AG04450 (cell line): ENCODE measurements around the gene MAD1L1. TPM values are rescaled to one million over a fixed set of nuclear protein-coding genes. Genes with fewer than 3 reads are reported as not detected.

ENCODE experiments used
- CTCF ChIA-PET: fragments of 300-600, 350-600 bp; formaldehyde crosslinking; extraction: SDS; loops from one replicate; lab custom pipeline; 2022; ENCODE audit warnings: antibody characterized with exemption, inconsistent platforms; lab: Charles Lee
- POLR2A ChIA-PET: fragments of 350-600 bp; formaldehyde crosslinking; extraction: SDS; loops from one replicate; lab custom pipeline; 2021; ENCODE audit warnings: antibody characterized with exemption, inconsistent platforms; lab: Yijun Ruan, JAX
- DNase-seq: peaks from one replicate; pipeline ENCODE4 v3.0.0-alpha.2; 2011; ENCODE audit warnings: low read depth, low spot score
- H3K27ac ChIP-seq: one replicate; pipeline ENCODE4 v1.5.1; 2012; ENCODE audit warnings: low read depth, low read length, control low read depth
- H3K27me3 ChIP-seq: one replicate; pipeline ENCODE4 v1.6.0; 2012; ENCODE audit warnings: low read length; ENCODE audit not compliant: control insufficient read depth, insufficient read depth
- H3K4me3 ChIP-seq: 2 replicates; pipeline ENCODE4 v1.5.1; 2011; ENCODE audit warnings: mild to moderate bottlenecking, low read depth, low read length, control low read depth
- H3K9me3 ChIP-seq: 2 replicates; pipeline ENCODE4 v1.5.1; 2012; ENCODE audit warnings: low read length; ENCODE audit not compliant: control insufficient read depth, insufficient read depth
- polyA plus RNA-seq: library from polyadenylated mRNA; depleted of rRNA; stranded (reverse); fragments of >200 nt; gene quantifications from 2 replicates; pipeline ENCODE4 v1.2.3, GENCODE V29; 2011
- TF ChIP-seq, protein P1 (sequence below): IDR thresholded peaks from 2 replicates; pipeline ENCODE4 v1.5.1; 2011; ENCODE audit warnings: low read depth, low read length, control low read depth, inconsistent platforms

Gene MAD1L1
- polyA plus RNA-seq, 1 experiment = 11.9 TPM

DNA sequence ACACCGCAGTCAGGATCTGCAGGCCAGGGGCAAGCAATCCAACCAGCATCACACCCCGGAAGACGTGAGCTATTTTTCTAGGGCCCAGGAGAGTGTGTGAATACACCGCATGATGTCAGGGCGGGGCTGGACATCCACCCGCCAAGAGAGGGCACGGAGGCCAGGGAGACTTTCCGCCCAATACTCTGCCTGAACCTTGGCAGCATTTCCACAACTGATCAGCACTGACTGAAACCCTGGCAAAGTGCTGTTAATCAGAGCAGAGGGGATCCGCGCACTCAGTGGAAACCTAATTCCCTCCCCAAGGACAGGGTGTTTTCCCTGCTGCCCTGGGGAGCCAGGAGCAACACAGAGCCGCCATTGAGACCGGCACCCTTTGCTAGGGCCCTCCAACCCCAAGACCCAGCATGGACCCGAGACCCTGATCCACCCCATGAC lies 8.2 kb downstream of the MAD1L1 start:
- DNase-seq = no peak
- ChIA-PET POLR2A (no interaction called here), CTCF (no interaction called here)
- Histone ChIP-seq H3K27ac (no peak overlapping the region), H3K4me3 (no peak overlapping the region), H3K27me3 (no peaks in the 10 kb centered on the region), H3K9me3 (no peaks in the 10 kb centered on the region)
- TF ChIP-seq, protein P1, sequence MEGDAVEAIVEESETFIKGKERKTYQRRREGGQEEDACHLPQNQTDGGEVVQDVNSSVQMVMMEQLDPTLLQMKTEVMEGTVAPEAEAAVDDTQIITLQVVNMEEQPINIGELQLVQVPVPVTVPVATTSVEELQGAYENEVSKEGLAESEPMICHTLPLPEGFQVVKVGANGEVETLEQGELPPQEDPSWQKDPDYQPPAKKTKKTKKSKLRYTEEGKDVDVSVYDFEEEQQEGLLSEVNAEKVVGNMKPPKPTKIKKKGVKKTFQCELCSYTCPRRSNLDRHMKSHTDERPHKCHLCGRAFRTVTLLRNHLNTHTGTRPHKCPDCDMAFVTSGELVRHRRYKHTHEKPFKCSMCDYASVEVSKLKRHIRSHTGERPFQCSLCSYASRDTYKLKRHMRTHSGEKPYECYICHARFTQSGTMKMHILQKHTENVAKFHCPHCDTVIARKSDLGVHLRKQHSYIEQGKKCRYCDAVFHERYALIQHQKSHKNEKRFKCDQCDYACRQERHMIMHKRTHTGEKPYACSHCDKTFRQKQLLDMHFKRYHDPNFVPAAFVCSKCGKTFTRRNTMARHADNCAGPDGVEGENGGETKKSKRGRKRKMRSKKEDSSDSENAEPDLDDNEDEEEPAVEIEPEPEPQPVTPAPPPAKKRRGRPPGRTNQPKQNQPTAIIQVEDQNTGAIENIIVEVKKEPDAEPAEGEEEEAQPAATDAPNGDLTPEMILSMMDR = no peak

DNA sequence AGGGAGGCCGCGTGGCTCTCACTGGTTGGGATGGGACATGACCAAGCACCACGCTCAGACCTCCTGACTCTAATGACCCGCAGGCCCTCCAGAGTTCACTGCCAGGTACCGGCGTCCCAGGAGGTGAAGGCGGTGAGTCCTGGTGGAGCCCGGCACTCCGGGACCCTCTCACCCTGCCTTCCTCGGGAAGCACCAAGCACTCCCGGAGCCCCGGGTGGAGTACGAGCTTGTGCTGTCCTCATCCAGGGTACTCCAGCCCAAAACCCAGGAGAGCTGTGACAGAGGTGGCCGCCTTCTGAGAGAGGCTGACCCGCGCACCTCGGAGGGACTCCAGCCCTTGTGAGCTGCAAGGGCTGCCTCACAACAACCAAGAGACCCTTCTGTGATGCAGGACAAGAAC lies 9.4 kb downstream of the MAD1L1 start:
- Histone ChIP-seq H3K4me3 (no peak overlapping the region), H3K27me3 (no peaks in the 10 kb centered on the region), H3K9me3 (no peaks in the 10 kb centered on the region), H3K27ac (no peak overlapping the region)
- ChIA-PET POLR2A (no interaction called here), CTCF (no interaction called here)
- no peak for DNase-seq
- TF ChIP-seq, protein P1 = no peak

GRCh38 chr7:2222516-2222915 lies 10.2 kb downstream of the MAD1L1 start:
- CTCF ChIA-PET = no interaction called here
- Histone ChIP-seq H3K4me3 (no peak overlapping the region), H3K27me3 (no peaks in the 10 kb centered on the region), H3K27ac (no peak overlapping the region), H3K9me3 (no peaks in the 10 kb centered on the region)
- TF ChIP-seq, protein P1 = no peak
- no peak for DNase-seq
- POLR2A ChIA-PET = no interaction called here

DNA sequence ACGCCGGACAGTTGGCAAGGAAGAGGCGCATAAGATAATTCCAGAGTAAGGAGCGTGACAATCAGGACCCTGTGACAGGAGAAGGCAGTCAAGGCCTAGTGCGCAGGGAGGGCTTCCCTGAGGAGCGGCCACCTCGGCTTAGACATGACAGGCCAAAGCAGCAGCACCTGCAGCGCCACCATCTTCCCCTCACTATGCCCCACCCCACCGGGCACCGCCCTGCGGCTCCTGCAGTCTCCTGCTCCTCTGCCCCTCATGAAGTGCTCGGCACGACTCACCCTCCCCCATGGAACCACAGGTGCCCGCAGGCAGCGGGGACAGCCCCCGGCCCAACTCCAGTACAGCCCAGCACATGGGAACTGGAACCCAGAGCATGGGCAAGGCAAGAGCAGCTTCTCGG lies 11.8 kb downstream of the MAD1L1 start:
- Histone ChIP-seq H3K9me3 (no peaks in the 10 kb centered on the region), H3K4me3 (no peak overlapping the region), H3K27ac (no peak overlapping the region), H3K27me3 (no peaks in the 10 kb centered on the region)
- no peak for DNase-seq
- POLR2A ChIA-PET = no interaction called here
- CTCF ChIA-PET = no interaction called here
- TF ChIP-seq, protein P1 = no peak

GRCh38 chr7:2220506-2220905 lies 12.2 kb downstream of the MAD1L1 start:
- peaks cover 1% of the 10 kb centered on the region; the same call in 1 of the 2 replicates for H3K9me3 ChIP-seq
- ChIA-PET CTCF (no interaction called here), POLR2A (no interaction called here)
- TF ChIP-seq, protein P1 = no peak
- no peak overlapping the region for H3K4me3 ChIP-seq
- no peaks in the 10 kb centered on the region for H3K27me3 ChIP-seq
- no peak overlapping the region for H3K27ac ChIP-seq
- no peak for DNase-seq
